AG09319 (cell line): ENCODE data around the gene ZNF718.
"Not testable (repeated sequence)": the region's sequence is repeated elsewhere in the genome, so short reads cannot be mapped to it uniquely, and the experiment has no call there.

Source experiments
- DNase-seq: peaks from one replicate; pipeline ENCODE4 v3.0.0-alpha.2; 2010; ENCODE audit warnings: low read depth; ENCODE audit errors: extremely low read depth
- TF ChIP-seq, protein P1 (sequence below): IDR thresholded peaks from 2 replicates; pipeline ENCODE4 v1.5.1; 2011; ENCODE audit warnings: low read depth, mild to moderate bottlenecking, inconsistent platforms, low read length, moderate library complexity

ZNF718 gene

DNA sequence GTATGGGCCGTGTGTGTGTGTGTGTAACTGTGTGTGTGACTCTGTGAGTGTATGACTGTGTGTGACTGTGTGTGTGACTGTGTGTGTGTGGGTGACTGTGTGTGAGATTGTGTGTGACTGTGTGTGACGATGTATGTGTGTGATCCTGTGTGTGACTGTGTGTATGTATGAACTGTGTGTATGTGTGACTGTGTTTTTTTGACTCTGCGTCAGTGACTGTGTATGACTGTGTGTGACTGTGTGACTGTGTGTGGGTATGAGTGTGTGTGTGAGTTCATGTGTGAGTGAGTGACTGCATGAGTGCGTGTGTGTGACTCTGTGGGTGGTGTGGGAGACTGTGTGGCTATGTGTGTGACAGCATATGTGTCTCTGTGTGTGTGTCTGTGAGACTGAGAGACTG is 81.8 kb downstream of the ZNF718 start:
- TF ChIP-seq, protein P1, sequence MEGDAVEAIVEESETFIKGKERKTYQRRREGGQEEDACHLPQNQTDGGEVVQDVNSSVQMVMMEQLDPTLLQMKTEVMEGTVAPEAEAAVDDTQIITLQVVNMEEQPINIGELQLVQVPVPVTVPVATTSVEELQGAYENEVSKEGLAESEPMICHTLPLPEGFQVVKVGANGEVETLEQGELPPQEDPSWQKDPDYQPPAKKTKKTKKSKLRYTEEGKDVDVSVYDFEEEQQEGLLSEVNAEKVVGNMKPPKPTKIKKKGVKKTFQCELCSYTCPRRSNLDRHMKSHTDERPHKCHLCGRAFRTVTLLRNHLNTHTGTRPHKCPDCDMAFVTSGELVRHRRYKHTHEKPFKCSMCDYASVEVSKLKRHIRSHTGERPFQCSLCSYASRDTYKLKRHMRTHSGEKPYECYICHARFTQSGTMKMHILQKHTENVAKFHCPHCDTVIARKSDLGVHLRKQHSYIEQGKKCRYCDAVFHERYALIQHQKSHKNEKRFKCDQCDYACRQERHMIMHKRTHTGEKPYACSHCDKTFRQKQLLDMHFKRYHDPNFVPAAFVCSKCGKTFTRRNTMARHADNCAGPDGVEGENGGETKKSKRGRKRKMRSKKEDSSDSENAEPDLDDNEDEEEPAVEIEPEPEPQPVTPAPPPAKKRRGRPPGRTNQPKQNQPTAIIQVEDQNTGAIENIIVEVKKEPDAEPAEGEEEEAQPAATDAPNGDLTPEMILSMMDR: no peak
- DNase-seq: no peak

DNA sequence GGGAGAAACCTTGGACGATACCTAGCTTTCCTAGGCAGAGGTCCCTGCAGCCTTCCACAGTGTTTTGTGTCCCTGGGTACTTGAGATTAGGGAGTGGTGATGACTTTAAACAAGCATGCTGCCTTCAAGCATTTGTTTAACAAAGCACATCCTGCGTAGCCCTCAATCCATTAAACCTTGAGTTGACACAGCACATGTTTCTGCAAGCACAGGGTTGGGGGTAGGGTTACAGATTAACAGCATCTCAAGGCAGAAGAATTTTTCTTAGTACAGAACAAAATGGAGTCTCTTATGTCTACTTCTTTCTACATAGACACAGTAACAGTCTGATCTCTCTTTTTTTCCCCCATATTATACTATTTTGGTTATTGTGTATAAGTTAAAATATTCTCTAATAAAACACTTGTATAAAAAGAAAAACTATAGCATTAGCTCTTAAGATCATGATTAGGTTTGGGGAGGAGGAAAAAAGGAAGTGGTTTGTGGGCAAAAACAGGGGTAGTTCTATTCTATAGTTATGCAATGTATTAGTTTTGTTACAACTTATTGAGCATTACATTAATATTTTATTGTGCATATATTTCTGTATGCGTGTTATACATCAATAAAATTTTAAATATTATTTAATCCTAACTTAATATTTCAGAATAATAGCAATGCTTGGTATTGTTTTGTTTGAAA is 84.3 kb downstream of the ZNF718 start:
- not testable (repeated sequence) for DNase-seq

DNA sequence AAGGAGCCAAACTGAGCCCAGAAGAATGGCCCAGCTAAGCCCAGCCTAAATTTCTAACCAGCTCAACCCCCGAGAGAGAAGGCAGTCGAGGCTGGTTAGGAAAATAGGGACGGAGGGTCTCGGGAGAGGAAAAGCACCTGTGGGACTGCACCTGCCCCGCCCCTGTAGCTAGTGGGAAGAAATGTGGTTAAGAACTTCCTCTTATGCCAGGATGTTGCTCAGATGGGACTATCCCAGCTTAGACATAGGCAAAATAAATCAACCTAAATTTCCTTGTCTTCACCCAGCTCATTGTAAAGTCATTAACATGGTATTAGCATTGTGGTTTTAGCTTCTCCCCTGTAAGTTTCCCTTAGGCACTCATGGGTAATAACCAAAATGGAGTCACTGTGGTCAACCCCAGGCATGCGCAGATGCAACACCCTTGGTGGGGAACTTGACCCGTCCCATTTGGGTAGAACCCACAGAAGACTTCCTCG is 86.8 kb downstream of the ZNF718 start:
- no peak for DNase-seq
- TF ChIP-seq, protein P1: no peak

DNA sequence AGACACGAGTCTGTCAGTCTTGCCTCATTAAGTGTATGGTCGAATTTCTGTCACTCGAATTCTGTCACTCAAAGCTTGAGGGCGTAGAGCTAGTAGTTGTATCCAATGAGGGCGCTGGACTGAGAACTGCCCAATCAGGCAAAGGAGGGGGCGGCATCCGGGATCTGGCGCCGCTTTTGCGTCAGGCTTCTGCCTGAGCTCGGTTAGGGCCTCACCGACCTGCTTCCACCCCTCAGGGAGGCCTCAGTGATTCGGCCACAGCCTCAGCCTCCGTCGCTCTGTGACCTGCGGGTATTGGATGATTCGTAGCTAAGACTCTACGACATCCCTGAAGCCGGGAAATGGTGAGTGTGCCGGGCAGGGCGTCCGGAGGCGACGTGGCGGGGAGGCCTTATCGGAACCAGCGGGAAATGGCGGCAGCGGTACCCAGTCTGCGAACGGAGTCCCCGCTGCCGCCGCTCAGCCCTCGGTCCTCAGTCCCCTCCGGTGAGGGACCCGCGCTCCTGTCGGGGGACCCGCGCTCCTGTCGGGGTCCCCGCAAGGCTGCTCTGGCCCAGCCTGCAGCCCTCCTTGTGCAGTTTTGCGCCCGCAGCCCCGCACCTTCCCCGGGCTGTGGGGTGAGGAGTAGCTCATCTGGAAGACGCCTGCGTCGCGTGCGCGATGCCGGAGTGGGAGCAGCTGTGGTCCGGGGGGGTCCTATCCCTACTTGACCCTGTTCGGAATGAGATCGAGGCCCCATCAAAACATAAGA is 88.3 kb downstream of the ZNF718 start:
- peak; percentile 51 for DNase-seq

DNA sequence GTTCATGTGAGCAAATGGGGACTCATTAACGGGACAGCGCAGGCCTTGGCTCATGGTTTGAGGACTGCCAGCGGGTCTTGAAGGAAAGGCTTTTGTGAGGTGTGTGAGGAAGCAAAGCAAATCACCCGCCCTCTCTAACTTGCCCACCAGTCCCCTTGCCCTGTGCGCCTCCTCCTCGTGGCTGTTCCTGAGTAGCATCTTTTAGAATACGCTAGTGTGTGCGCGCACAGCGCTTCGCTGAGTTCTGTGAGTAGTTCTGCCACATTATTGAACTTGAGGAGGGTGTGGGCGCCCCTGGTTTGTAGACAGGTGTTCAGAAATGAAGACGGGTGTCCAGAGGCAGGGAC is 88.9 kb downstream of the ZNF718 start:
- not testable (repeated sequence) for DNase-seq

More for the DNA sequence above, 88.3 kb downstream of the ZNF718 start:
- TF ChIP-seq, protein P1: no peak
